22Rv1 (cell line): ENCODE results near the gene SMYD3.

ENCODE experiments used
- CTCF ChIP-seq: fragments of 450-650 bp; IDR thresholded peaks from 2 replicates; pipeline ENCODE4 v1.5.1; 2017; ENCODE audit warnings: mild to moderate bottlenecking
- ZFX ChIP-seq: fragments of 450-650 bp; IDR thresholded peaks from 2 replicates; pipeline ENCODE4 v1.6.1; 2017; ENCODE audit warnings: antibody characterized with exemption, borderline replicate concordance

DNA sequence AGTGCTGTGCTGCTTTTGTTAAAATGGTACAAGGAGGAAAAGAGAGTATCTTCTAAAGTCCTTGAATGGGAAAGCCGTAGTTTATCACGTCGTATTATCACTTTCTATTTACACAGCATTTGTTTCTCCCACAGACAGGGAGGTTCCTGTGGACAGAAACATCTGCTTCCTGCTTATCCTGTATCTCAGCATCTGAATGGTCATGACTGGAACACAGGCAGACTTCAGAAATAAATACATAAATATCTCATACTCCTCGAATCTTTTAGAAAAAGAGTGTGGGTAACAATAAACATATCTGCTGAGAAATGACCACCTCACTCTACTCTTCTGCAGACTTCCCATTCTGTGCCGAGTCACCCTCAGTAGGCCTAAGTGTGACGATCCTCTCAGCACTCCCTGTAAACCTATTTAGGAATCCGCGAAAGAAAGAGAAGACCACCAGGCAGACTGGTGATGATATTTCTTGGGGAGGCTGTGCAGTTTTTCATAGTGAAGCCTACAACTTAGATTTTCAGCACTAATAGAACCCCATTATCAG, 393.5 kb downstream of the SMYD3 start:
- TF ChIP-seq CTCF: no peak
- no peak for TF ChIP-seq ZFX
